ENCODE measurements around the gene ANP32D. TPM values are rescaled to one million over a fixed set of nuclear protein-coding genes. Genes with fewer than 3 reads are reported as not detected.
"Not testable (repeated sequence)": the region's sequence is repeated elsewhere in the genome, so short reads cannot be mapped to it uniquely, and the experiment has no call there.

ANP32D gene
- total RNA-seq, 1 donor from 2014 or later, result not detected

- not testable (repeated sequence) for DNase-seq (ENCODE audit: low read depth)
These were observed 27.9 kb downstream of the ANP32D start for GRCh38 chr12:48500281-48500680.

DNA sequence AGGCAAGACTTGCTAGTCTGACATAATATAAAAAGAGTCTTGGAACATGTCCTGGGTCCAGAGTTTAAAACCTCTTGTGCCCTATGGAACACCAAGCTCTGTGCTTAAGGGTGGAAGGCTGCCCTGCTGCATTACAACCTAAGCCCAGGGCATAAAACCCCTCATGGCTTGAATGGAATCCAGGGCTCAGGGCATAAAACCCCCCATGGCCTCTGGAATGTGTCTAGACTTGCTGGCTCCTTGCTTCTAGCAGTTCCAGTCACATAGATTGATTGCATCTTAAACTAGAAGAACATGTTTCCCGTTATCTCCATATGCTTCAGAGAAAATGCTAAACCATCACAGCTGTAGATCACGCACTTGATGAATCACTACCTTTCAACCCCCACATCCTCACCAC is 34.5 kb downstream of the ANP32D start:
- DNase-seq (ENCODE audit: low read depth), result not testable (repeated sequence)

DNA sequence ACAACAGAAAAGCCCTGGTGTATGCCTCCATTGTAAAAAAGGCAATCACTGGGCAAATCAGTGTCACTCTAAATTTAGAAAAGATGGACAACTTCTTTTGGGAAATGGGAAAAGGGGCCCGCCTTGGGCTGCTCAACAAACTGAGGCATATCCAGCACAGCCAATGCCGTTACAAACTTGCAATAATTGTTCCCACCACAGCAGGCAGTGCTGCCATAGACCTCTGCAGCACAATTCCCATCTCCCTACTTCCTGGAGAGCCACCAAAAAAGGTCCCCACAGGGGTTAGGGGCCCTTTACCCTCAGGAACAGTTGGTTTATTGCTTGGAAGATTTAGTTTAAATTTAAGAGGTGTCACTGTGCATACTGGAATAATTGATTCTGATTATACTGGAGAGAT is 36.6 kb downstream of the ANP32D start:
- no peak for DNase-seq (ENCODE audit: low read depth)

DNA sequence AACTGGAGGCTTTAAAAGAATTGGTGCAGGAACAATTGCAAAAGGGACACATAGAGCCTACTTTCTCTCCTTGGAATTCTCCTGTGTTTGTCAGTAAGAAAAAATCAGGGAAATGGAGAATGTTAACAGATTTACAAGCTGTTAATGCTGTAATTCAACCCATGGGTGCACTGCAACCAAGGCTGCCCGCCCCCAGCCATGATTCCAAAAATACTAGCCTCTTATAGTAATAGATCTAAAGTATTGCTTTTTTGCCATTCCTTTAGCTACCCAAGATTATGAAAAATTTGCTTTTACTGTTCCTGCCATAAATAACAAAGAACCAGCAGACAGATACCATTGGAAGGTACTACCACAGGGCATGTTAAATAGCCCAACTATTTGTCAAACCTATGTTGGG is 37.8 kb downstream of the ANP32D start:
- no peak for DNase-seq (ENCODE audit: low read depth)

- no peak for DNase-seq (ENCODE audit: low read depth)
These were observed 40.5 kb downstream of the ANP32D start for GRCh38 chr12:48512855-48513254.

GRCh38 chr12:48514728-48515127 is 42.4 kb downstream of the ANP32D start:
- DNase-seq (ENCODE audit: low read depth), result no peak

DNA sequence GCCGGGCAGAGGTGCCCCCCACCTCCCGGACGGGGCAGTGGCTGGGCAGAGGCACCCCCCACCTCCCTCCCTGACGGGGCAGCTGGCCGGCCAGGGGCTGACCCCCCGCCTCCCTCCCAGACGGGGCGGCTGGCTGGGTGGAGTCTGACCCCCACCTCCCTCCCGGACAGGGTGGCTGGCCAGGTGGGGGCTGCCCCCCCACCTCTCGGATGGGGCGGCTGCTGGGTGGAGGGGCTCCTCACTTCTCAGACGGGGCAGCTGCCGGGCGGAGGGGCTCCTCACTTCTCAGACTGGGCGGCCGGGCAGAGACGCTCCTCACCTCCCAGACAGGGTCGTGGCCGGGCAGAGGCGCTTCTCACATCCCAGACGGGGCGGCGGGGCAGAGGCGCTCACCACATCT is 48.0 kb downstream of the ANP32D start:
- not testable (repeated sequence) for DNase-seq (ENCODE audit: low read depth)

Other genes with a start within 250 kb of the ANP32D start
- 8.9 and 10.6 TPM in 2 replicates for gene ZNF641, start 121.6 kb upstream of the ANP32D start, total RNA-seq
- gene C12orf54, start 9.9 kb downstream of the ANP32D start, total RNA-seq, result not detected in 2 replicates
- gene OR8S1, start 53.1 kb downstream of the ANP32D start, total RNA-seq, result not detected in 2 replicates
- not detected in 2 replicates for gene LALBA, start 97.5 kb downstream of the ANP32D start, total RNA-seq
- 25.4 and 54.8 TPM in 2 replicates for gene KANSL2, start 209.7 kb downstream of the ANP32D start, total RNA-seq
- 35.1 and 37.5 TPM in 2 replicates for gene CCNT1, start 244.1 kb downstream of the ANP32D start, total RNA-seq